H1 (cell line): ENCODE measurements around the gene TEDDM1. TPM values are rescaled to one million over a fixed set of nuclear protein-coding genes. Genes with fewer than 3 reads are reported as not detected.

Experiments used
- CBX5 ChIP-seq: fragments of 300-800, 300-1000 bp; sonication (generic); IDR thresholded peaks from 2 replicates; pipeline ENCODE4 v1.7.1; 2016; ENCODE audit warnings: antibody characterized with exemption, low read length, low read depth
- CBX8 ChIP-seq: fragments of 300-800, 300-1000 bp; sonication (generic); IDR thresholded peaks from 2 replicates; pipeline ENCODE4 v1.7.1; 2016; ENCODE audit warnings: low read depth, low read length, borderline replicate concordance
- GABPA ChIP-seq: IDR thresholded peaks from 2 replicates; pipeline ENCODE4 v1.6.1; 2011; ENCODE audit warnings: mild to moderate bottlenecking, low read length, moderate library complexity, borderline replicate concordance; ENCODE audit not compliant: insufficient read depth
- RBBP5 ChIP-seq: IDR thresholded peaks from 2 replicates; pipeline ENCODE4 v1.7.1; 2012; ENCODE audit warnings: low read depth, mild to moderate bottlenecking, inconsistent platforms, low read length, moderate library complexity, borderline replicate concordance
- SRF ChIP-seq: IDR thresholded peaks from 2 replicates; pipeline ENCODE4 v1.6.1; 2011; ENCODE audit warnings: mild to moderate bottlenecking, low read depth, low read length, moderate library complexity
- polyA plus RNA-seq, 7 experiments: library from polyadenylated mRNA; depleted of rRNA in 3 of 7; stranded (reverse) in 5 of 7; unstranded in 2 of 7; fragments of >200 nt in 5 of 7; fragments of 200-250 nt in 2 of 7; gene quantifications; 1 replicate in 5 of 7; 2 replicates in 1 of 7; 4 replicates in 1 of 7; pipeline versions ENCODE4 v1.2.1 to v1.2.3, GENCODE V29; 2011 to 2013; ENCODE audit warnings: missing spikeins in 2 of 7, mixed read lengths in 2 of 7
- total RNA-seq: library from RNA; stranded (reverse); fragmentation: NEBNext Ultra II Directional; extraction: Animal tissue kit (Norgen Biotek cat#: 25700); gene quantifications from 2 replicates; pipeline ENCODE4 v1.2.1, GENCODE V29; 2021
- TF ChIP-seq, protein P1 (sequence below): fragments of 300-600 bp; sonication (generic); IDR thresholded peaks from 2 replicates; pipeline ENCODE4 v1.7.1; 2012; ENCODE audit warnings: low read length, moderate library complexity, mild to moderate bottlenecking, inconsistent platforms; ENCODE audit not compliant: insufficient replicate concordance

Gene TEDDM1
- total and polyA plus RNA-seq, 2 of the 8 experiments (the other 6 are each of a cell fraction or from before 2014, with no cell fraction given): not detected

DNA sequence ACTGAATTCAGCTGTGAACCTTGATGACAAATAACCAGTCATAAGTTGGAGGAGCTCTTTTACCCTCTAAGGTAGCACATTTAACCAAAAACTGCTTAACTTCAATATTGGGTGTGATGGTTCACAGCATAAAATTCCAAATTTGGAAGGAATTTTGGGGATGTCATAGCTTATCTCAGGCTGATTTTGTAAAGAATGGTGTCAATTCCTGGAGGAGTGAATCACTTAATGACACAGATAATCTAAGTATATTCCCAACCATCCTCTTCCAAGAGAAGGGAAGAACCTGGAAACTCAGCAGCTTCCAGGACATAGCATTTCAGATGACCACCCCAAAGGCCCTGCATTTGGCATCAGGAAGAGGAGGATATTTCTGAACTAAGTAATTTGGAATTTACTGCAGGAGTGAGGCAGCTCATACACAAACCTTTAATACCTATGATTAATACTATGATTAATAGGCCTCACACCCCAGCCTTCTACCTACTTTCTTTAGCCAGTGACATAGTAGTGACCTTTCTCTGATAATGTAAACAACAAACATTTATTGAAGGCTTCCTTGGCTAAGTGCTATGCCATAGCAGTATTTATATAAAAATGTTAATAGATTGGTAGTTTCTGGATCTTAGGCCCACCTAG is 23.4 kb downstream of the TEDDM1 start (continued):
- TF ChIP-seq, protein P1, sequence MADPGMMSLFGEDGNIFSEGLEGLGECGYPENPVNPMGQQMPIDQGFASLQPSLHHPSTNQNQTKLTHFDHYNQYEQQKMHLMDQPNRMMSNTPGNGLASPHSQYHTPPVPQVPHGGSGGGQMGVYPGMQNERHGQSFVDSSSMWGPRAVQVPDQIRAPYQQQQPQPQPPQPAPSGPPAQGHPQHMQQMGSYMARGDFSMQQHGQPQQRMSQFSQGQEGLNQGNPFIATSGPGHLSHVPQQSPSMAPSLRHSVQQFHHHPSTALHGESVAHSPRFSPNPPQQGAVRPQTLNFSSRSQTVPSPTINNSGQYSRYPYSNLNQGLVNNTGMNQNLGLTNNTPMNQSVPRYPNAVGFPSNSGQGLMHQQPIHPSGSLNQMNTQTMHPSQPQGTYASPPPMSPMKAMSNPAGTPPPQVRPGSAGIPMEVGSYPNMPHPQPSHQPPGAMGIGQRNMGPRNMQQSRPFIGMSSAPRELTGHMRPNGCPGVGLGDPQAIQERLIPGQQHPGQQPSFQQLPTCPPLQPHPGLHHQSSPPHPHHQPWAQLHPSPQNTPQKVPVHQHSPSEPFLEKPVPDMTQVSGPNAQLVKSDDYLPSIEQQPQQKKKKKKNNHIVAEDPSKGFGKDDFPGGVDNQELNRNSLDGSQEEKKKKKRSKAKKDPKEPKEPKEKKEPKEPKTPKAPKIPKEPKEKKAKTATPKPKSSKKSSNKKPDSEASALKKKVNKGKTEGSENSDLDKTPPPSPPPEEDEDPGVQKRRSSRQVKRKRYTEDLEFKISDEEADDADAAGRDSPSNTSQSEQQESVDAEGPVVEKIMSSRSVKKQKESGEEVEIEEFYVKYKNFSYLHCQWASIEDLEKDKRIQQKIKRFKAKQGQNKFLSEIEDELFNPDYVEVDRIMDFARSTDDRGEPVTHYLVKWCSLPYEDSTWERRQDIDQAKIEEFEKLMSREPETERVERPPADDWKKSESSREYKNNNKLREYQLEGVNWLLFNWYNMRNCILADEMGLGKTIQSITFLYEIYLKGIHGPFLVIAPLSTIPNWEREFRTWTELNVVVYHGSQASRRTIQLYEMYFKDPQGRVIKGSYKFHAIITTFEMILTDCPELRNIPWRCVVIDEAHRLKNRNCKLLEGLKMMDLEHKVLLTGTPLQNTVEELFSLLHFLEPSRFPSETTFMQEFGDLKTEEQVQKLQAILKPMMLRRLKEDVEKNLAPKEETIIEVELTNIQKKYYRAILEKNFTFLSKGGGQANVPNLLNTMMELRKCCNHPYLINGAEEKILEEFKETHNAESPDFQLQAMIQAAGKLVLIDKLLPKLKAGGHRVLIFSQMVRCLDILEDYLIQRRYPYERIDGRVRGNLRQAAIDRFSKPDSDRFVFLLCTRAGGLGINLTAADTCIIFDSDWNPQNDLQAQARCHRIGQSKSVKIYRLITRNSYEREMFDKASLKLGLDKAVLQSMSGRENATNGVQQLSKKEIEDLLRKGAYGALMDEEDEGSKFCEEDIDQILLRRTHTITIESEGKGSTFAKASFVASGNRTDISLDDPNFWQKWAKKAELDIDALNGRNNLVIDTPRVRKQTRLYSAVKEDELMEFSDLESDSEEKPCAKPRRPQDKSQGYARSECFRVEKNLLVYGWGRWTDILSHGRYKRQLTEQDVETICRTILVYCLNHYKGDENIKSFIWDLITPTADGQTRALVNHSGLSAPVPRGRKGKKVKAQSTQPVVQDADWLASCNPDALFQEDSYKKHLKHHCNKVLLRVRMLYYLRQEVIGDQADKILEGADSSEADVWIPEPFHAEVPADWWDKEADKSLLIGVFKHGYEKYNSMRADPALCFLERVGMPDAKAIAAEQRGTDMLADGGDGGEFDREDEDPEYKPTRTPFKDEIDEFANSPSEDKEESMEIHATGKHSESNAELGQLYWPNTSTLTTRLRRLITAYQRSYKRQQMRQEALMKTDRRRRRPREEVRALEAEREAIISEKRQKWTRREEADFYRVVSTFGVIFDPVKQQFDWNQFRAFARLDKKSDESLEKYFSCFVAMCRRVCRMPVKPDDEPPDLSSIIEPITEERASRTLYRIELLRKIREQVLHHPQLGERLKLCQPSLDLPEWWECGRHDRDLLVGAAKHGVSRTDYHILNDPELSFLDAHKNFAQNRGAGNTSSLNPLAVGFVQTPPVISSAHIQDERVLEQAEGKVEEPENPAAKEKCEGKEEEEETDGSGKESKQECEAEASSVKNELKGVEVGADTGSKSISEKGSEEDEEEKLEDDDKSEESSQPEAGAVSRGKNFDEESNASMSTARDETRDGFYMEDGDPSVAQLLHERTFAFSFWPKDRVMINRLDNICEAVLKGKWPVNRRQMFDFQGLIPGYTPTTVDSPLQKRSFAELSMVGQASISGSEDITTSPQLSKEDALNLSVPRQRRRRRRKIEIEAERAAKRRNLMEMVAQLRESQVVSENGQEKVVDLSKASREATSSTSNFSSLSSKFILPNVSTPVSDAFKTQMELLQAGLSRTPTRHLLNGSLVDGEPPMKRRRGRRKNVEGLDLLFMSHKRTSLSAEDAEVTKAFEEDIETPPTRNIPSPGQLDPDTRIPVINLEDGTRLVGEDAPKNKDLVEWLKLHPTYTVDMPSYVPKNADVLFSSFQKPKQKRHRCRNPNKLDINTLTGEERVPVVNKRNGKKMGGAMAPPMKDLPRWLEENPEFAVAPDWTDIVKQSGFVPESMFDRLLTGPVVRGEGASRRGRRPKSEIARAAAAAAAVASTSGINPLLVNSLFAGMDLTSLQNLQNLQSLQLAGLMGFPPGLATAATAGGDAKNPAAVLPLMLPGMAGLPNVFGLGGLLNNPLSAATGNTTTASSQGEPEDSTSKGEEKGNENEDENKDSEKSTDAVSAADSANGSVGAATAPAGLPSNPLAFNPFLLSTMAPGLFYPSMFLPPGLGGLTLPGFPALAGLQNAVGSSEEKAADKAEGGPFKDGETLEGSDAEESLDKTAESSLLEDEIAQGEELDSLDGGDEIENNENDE: no peak
- TF ChIP-seq SRF (no peak), CBX5 (no peak), CBX8 (no peak), RBBP5 (no peak), GABPA (no peak)
